Measurements from ENCODE around the gene SYCE3. TPM values are rescaled to one million over a fixed set of nuclear protein-coding genes. Genes with fewer than 3 reads are reported as not detected.
A peak's percentile ranks its signal among the peaks of the same experiment; 100 is the strongest.

The SYCE3 gene
- total RNA-seq, 1 donor = not detected

DNA sequence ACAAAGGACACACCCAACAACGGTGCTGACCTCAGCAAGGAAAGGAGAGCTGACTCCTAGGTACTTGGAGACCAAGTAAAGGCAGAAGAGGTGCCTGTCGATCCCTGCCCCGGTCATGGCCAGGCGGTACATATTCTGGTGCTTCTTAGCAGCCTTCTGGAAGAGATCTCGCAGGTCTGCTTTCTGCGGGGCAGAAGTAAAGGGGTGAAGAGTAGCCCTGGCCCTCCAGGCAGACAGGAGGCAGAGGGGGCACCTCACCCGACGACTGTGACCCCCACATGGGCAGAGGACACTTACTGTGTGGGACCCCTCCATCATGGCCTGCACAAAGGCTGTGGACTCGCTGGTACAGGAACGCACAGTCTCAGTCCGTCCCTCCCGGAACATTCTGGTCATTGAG is 8.1 kb upstream of the SYCE3 start:
- Histone ChIP-seq H3K36me3 (ENCODE audit: insufficient read depth, low read length) (no peaks in the 10 kb centered on the region), H3K27ac (ENCODE audit: low read depth, low read length) (no peak overlapping the region), H3K4me3 (ENCODE audit: insufficient read depth, low read length) (no peak overlapping the region), H3K4me2 (ENCODE audit: insufficient read depth, low read length) (no peak overlapping the region), H4K20me1 (ENCODE audit: insufficient read depth, low read length) (no peaks in the 10 kb centered on the region), H2AFZ (ENCODE audit: low read length) (no peak overlapping the region), H3K9me3 (ENCODE audit: low read depth, low read length) (no peaks in the 10 kb centered on the region), H3K27me3 (ENCODE audit: insufficient read depth, low read length) (no peaks in the 10 kb centered on the region), H3K4me1 (ENCODE audit: insufficient read depth, low read length) (no peaks in the 10 kb centered on the region), H3K79me2 (ENCODE audit: insufficient read depth, low read length) (no peaks in the 10 kb centered on the region)
- DNase-seq (ENCODE audit: insufficient read length, low spot score, missing footprints) = peak; percentile 65
- TF ChIP-seq, protein P1, sequence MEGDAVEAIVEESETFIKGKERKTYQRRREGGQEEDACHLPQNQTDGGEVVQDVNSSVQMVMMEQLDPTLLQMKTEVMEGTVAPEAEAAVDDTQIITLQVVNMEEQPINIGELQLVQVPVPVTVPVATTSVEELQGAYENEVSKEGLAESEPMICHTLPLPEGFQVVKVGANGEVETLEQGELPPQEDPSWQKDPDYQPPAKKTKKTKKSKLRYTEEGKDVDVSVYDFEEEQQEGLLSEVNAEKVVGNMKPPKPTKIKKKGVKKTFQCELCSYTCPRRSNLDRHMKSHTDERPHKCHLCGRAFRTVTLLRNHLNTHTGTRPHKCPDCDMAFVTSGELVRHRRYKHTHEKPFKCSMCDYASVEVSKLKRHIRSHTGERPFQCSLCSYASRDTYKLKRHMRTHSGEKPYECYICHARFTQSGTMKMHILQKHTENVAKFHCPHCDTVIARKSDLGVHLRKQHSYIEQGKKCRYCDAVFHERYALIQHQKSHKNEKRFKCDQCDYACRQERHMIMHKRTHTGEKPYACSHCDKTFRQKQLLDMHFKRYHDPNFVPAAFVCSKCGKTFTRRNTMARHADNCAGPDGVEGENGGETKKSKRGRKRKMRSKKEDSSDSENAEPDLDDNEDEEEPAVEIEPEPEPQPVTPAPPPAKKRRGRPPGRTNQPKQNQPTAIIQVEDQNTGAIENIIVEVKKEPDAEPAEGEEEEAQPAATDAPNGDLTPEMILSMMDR (IDR thresholded peaks at IDR 0.05; ENCODE audit: extremely low read depth, low read depth, low read length) = no peak

DNA sequence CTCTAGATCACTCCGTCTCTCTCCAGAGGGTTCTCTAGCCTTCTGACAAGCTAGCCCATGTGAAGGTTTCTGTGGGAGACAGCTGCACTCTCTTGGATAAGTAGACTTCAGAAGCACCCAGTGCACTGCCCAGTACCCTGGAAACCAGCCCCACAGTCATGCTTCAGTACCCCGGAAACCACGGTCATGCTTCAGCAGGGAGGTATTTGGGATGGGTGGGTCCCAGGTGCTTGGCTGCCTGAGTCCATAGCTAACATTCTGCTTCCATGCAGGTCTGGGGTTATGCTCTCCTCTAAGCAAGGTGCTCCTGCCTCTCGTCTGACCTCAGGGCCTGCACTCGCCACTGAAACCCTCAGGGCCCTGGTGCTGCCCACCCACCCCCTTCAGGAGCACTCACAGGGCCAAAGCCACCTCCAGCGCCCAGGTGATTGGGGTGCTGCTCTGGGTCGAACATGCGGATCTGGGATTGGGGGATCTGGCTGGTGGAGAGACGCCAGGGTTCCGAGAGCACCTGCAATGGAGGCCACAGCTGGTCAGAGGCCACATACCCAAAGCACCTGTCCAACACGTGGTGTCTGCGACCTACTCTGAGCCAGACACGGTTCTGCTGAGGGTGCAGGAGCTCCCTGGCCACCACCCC is 7.3 kb upstream of the SYCE3 start:
- Histone ChIP-seq H4K20me1 (ENCODE audit: insufficient read depth, low read length) (no peaks in the 10 kb centered on the region), H3K27me3 (ENCODE audit: insufficient read depth, low read length) (peaks cover 3% of the 10 kb centered on the region), H3K79me2 (ENCODE audit: insufficient read depth, low read length) (no peaks in the 10 kb centered on the region), H3K4me2 (ENCODE audit: insufficient read depth, low read length) (no peak overlapping the region), H3K4me3 (ENCODE audit: insufficient read depth, low read length) (no peak overlapping the region), H3K9me3 (ENCODE audit: low read depth, low read length) (no peaks in the 10 kb centered on the region), H2AFZ (ENCODE audit: low read length) (no peak overlapping the region), H3K36me3 (ENCODE audit: insufficient read depth, low read length) (no peaks in the 10 kb centered on the region), H3K27ac (ENCODE audit: low read depth, low read length) (no peak overlapping the region), H3K4me1 (ENCODE audit: insufficient read depth, low read length) (no peaks in the 10 kb centered on the region)
- peak; percentile 58 for DNase-seq (ENCODE audit: insufficient read length, low spot score, missing footprints)
- TF ChIP-seq, protein P1 (IDR thresholded peaks at IDR 0.05; ENCODE audit: extremely low read depth, low read depth, low read length) = no peak

DNA sequence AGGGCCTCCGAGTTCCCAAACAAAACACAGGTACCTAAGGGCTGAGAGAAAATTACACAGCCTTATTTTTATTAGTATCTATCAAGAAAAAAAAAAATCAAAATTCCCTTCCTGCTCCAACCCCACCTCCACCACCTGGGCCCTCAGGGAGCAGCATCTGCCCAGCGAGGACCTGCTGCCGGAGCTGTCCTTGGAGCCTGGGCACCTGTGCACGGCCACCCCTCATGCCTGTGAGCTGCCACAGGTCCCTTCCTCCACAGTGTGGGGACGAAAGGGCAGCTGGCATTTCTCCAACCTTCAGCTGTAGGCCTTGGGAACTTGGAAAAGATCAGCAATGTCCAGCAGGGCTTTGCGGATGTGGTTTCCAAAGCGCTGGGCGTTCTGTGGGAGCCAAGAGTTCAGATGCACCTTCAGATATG is 6.3 kb upstream of the SYCE3 start:
- TF ChIP-seq, protein P1 (IDR thresholded peaks at IDR 0.05; ENCODE audit: extremely low read depth, low read depth, low read length) = no peak
- DNase-seq (ENCODE audit: insufficient read length, low spot score, missing footprints) = no peak
- Histone ChIP-seq H3K4me1 (ENCODE audit: insufficient read depth, low read length) (no peaks in the 10 kb centered on the region), H3K27me3 (ENCODE audit: insufficient read depth, low read length) (peaks cover 9% of the 10 kb centered on the region), H3K79me2 (ENCODE audit: insufficient read depth, low read length) (no peaks in the 10 kb centered on the region), H3K4me3 (ENCODE audit: insufficient read depth, low read length) (no peak overlapping the region), H3K9me3 (ENCODE audit: low read depth, low read length) (no peaks in the 10 kb centered on the region), H3K27ac (ENCODE audit: low read depth, low read length) (no peak overlapping the region), H2AFZ (ENCODE audit: low read length) (no peak overlapping the region), H4K20me1 (ENCODE audit: insufficient read depth, low read length) (no peaks in the 10 kb centered on the region), H3K36me3 (ENCODE audit: insufficient read depth, low read length) (no peaks in the 10 kb centered on the region), H3K4me2 (ENCODE audit: insufficient read depth, low read length) (no peak overlapping the region)

DNA sequence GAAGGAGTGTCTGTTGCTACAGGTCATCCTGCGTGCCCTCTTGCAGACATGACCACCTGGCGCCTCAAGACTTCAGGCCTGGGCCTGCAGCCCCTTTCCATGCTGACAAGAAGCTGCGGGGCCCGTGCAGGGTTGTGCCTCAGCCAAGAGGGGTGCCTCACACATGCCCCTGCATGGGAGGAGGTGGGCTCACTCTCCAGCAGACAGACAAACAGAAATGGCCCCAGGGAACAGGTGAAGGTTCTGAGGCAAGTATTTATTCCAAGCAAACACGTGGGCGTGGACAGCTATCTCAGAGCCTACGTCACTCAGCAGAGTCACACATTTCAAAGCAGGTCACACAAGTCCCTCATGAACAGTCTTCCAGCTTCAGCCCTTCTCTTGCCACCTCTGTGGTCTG is 5.9 kb upstream of the SYCE3 start:
- peak; percentile 30 for DNase-seq (ENCODE audit: insufficient read length, low spot score, missing footprints)
- H3K9me3 ChIP-seq (ENCODE audit: low read depth, low read length) = no peaks in the 10 kb centered on the region

More for the DNA sequence above, 5.9 kb upstream of the SYCE3 start:
- H4K20me1 ChIP-seq (ENCODE audit: insufficient read depth, low read length) = no peaks in the 10 kb centered on the region
- no peaks in the 10 kb centered on the region for H3K36me3 ChIP-seq (ENCODE audit: insufficient read depth, low read length)
- H3K27ac ChIP-seq (ENCODE audit: low read depth, low read length) = no peak overlapping the region
- no peak overlapping the region for H2AFZ ChIP-seq (ENCODE audit: low read length)
- TF ChIP-seq, protein P1 (IDR thresholded peaks at IDR 0.05; ENCODE audit: extremely low read depth, low read depth, low read length) = no peak
- no peak overlapping the region for H3K4me3 ChIP-seq (ENCODE audit: insufficient read depth, low read length)
- no peaks in the 10 kb centered on the region for H3K79me2 ChIP-seq (ENCODE audit: insufficient read depth, low read length)
- H3K4me1 ChIP-seq (ENCODE audit: insufficient read depth, low read length) = peaks cover under 1% of the 10 kb centered on the region
- no peak overlapping the region for H3K4me2 ChIP-seq (ENCODE audit: insufficient read depth, low read length)
- H3K27me3 ChIP-seq (ENCODE audit: insufficient read depth, low read length) = peaks cover 9% of the 10 kb centered on the region
